ENCODE data around the gene EXOC3L1. TPM values are rescaled to one million over a fixed set of nuclear protein-coding genes. Genes with fewer than 3 reads are reported as not detected.

The EXOC3L1 gene
- total and polyA plus RNA-seq, 2 of the 4 experiments (the other 2 are of a cell fraction): not detected

- H2AK5ac ChIP-seq (ENCODE audit: low read depth, low read length): peak overlapping the region; percentile 16; the same call in 1 of the 2 replicates
- no peak overlapping the region for H4K5ac ChIP-seq (ENCODE audit: low read depth, low read length)
- no peak overlapping the region for H2BK20ac ChIP-seq (ENCODE audit: low read depth, low read length)
- H2BK15ac ChIP-seq (ENCODE audit: low read depth, low read length): no peak overlapping the region
- H2BK120ac ChIP-seq (ENCODE audit: low read depth, low read length): no peak overlapping the region
- H3K27me3 ChIP-seq (ENCODE audit: control insufficient read depth, insufficient read depth, low read length): no peaks in the 10 kb centered on the region
- H4K20me1 ChIP-seq (ENCODE audit: insufficient read depth, low read length): peaks cover 25% of the 10 kb centered on the region
- H3K56ac ChIP-seq (ENCODE audit: extremely low read depth, insufficient read depth, low read length): no peak overlapping the region
- ChIA-PET POLR2A (ENCODE audit: unreplicated experiment) (no interaction called here), CTCF (no interaction called here)
- no peak overlapping the region for H3K14ac ChIP-seq (replicated peaks; ENCODE audit: low read depth, low read length)
- in situ Hi-C loops (cut with MboI; ENCODE audit: low sequenced_read_pairs): no loop called here
- no peak for DNase-seq
- H4K8ac ChIP-seq (ENCODE audit: low read depth in 2 of 2, low read length in 2 of 2): no peak overlapping the region; a peak in 1 of 4 replicates
- H3K18ac ChIP-seq (ENCODE audit: low read depth, low read length): no peak overlapping the region
- 0 out of 2 replicates have a peak overlapping the region, but pooled peaks have one; percentile 51 for H3K4ac ChIP-seq (ENCODE audit: low read depth, low read length)
- TF ChIP-seq MXI1 (IDR thresholded peaks at IDR 0.05; ENCODE audit: borderline replicate concordance, low read depth, low read length) (no peak), RCOR1 (IDR thresholded peaks at IDR 0.05; ENCODE audit: insufficient replicate concordance, low read length) (no peak), CHD1 (IDR thresholded peaks at IDR 0.05; ENCODE audit: low read depth, low read length) (no peak), NFE2L2 (IDR thresholded peaks at IDR 0.05; ENCODE audit: low read depth, low read length) (no peak), BHLHE40 (IDR thresholded peaks at IDR 0.05; ENCODE audit: low read depth, low read length) (no peak), CEBPB (IDR thresholded peaks at IDR 0.05; ENCODE audit: low read depth, low read length) (no peak), POLR2A (IDR thresholded peaks at IDR 0.05; ENCODE audit: low read depth, low read length) (no peak), MAFK (IDR thresholded peaks at IDR 0.05; ENCODE audit: low read depth, low read length) (no peak), USF2 (IDR thresholded peaks at IDR 0.05; ENCODE audit: low read depth, low read length) (no peak), MAZ (IDR thresholded peaks at IDR 0.05; ENCODE audit: borderline replicate concordance, low read depth, low read length) (no peak), FOS (IDR thresholded peaks at IDR 0.05; ENCODE audit: low read depth, low read length) (no peak), CTCF (conservative IDR thresholded peaks at IDR 0.05; ENCODE audit: low read depth, low read length) (no peak), SMC3 (IDR thresholded peaks at IDR 0.05; ENCODE audit: low read depth, low read length) (no peak), RFX5 (IDR thresholded peaks at IDR 0.05; ENCODE audit: low read depth, low read length) (no peak), ELK1 (IDR thresholded peaks at IDR 0.05; ENCODE audit: borderline replicate concordance, low read depth, low read length) (no peak)
- H4K91ac ChIP-seq (ENCODE audit: insufficient read depth, low read depth, low read length): no peak overlapping the region
- no peak overlapping the region for H3K23ac ChIP-seq (ENCODE audit: low read depth, low read length)
- intact Hi-C loops (cut with micrococcal nuclease): no loop called here
- H2AFZ ChIP-seq (replicated peaks; ENCODE audit: low read length, poor library complexity): peak overlapping the region; percentile 93
- H3K4me3 ChIP-seq (ENCODE audit: insufficient read depth, low read depth, low read length): no peak overlapping the region
- no peak overlapping the region for H3K27ac ChIP-seq (ENCODE audit: insufficient read depth, low read length)
- 67% methylated on average over 16 of the region's 31 CpGs; no CpG with 5 or more reads in 1 of the 2 experiments for WGBS, 2 experiments (ENCODE audit: extremely low coverage in 2 of 2, insufficient read length in 1 of 2)
- H3K9ac ChIP-seq (ENCODE audit: low read depth, low read length): no peak overlapping the region
- BruUV-seq (replicated peaks): no TSS peak
- no peaks in the 10 kb centered on the region for H3K9me3 ChIP-seq (ENCODE audit: control insufficient read depth, insufficient read depth, low read length)
- no peak for ATAC-seq (ENCODE audit: low read depth)
- peaks cover 11% of the 10 kb centered on the region; the same call in 1 of the 2 replicates for H3K36me3 ChIP-seq (ENCODE audit: control insufficient read depth, insufficient read depth, low read length)
- dilution Hi-C loops (cut with HindIII; ENCODE audit: low sequenced_read_pairs, unreplicated experiment): no loop called here
- H3K4me1 ChIP-seq (ENCODE audit: control insufficient read depth, insufficient read depth, low read length): peaks cover 28% of the 10 kb centered on the region
- no peak overlapping the region for H2BK5ac ChIP-seq (ENCODE audit: low read depth, low read length, poor library complexity, severe bottlenecking)
- peaks cover 17 to 47% of the 10 kb centered on the region in 2 experiments; a peak in 3 of 4 replicates for H3K79me1 ChIP-seq (ENCODE audit: low read depth in 1 of 2, low read length in 2 of 2)
- H3K9me1 ChIP-seq (ENCODE audit: insufficient read depth, low read length): peaks cover 15% of the 10 kb centered on the region
- H2AK9ac ChIP-seq (replicated peaks; ENCODE audit: low read depth, low read length, poor library complexity): peak overlapping the region; percentile 95
- H3K4me2 ChIP-seq (ENCODE audit: low read depth, low read length): no peak overlapping the region; the same call in 1 of the 2 replicates
Measured at GRCh38 chr16:67174706-67175231, 15.2 kb downstream of the EXOC3L1 start.
